Peyer's patch (tissue), 4 donors: ENCODE results near the gene SPOCK2.
"Not testable (repeated sequence)": the region's sequence is repeated elsewhere in the genome, so short reads cannot be mapped to it uniquely, and the experiment has no call there.

ENCODE experiments used
- CTCF ChIP-seq, 6 experiments: fragments of 450-650 bp in 4 of 6; fragments of 200-600 bp in 2 of 6; sonication (generic) in 1 of 6; IDR thresholded peaks; one replicate each; pipeline ENCODE4 v1.5.1; 2017 to 2019; ENCODE audit warnings: antibody characterized with exemption in 6 of 6, mild to moderate bottlenecking in 3 of 6, moderate library complexity in 1 of 6
- POLR2A ChIP-seq, 2 donors: fragments of 450-650 bp; IDR thresholded peaks; one replicate each; pipeline ENCODE4 v1.5.1; 2017; ENCODE audit warnings: antibody characterized with exemption in 2 of 2, mild to moderate bottlenecking in 2 of 2, moderate library complexity in 2 of 2

GRCh38 chr10:72032409-72033162, 55.8 kb downstream of the SPOCK2 start:
- not testable (repeated sequence) for TF ChIP-seq CTCF, POLR2A (IDR thresholded peaks at IDR 0.05)
